HG02885 (cell line): ENCODE results near the gene DNAH17.

Source experiments
- ATAC-seq: cut with Tn5 transposase; IDR thresholded peaks from one replicate; pipeline ENCODE4 v1.9.1; 2021; ENCODE audit warnings: mild to moderate bottlenecking; ENCODE audit not compliant: unreplicated experiment, poor library complexity

Gene DNAH17, protein sequence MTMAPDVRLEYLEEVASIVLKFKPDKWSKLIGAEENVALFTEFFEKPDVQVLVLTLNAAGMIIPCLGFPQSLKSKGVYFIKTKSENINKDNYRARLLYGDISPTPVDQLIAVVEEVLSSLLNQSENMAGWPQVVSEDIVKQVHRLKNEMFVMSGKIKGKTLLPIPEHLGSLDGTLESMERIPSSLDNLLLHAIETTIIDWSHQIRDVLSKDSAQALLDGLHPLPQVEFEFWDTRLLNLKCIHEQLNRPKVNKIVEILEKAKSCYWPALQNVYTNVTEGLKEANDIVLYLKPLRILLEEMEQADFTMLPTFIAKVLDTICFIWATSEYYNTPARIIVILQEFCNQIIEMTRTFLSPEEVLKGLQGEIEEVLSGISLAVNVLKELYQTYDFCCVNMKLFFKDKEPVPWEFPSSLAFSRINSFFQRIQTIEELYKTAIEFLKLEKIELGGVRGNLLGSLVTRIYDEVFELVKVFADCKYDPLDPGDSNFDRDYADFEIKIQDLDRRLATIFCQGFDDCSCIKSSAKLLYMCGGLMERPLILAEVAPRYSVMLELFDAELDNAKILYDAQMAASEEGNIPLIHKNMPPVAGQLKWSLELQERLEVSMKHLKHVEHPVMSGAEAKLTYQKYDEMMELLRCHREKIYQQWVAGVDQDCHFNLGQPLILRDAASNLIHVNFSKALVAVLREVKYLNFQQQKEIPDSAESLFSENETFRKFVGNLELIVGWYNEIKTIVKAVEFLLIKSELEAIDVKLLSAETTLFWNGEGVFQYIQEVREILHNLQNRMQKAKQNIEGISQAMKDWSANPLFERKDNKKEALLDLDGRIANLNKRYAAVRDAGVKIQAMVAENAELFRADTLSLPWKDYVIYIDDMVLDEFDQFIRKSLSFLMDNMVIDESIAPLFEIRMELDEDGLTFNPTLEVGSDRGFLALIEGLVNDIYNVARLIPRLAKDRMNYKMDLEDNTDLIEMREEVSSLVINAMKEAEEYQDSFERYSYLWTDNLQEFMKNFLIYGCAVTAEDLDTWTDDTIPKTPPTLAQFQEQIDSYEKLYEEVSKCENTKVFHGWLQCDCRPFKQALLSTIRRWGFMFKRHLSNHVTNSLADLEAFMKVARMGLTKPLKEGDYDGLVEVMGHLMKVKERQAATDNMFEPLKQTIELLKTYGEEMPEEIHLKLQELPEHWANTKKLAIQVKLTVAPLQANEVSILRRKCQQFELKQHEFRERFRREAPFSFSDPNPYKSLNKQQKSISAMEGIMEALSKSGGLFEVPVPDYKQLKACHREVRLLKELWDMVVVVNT (N-terminal part only)

DNA sequence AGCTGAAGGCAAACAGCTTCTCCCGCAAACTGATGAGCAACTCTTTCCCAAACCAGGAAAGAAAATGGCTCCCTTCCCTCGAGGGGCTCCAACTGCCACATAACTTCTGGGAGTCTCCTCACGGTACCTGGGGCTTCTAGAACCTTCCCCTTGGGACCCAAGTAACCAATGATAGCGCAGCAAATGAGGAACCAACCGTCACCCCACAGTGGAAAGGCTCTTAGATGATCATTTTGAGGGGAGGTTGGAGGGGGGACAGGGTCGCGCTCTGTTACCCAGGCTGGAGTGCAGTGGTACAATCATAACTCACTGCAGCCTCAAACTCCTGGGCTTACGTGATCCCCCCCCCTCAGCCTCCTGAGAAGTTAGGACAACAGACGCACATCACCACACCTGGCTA, at the start of gene DNAH17:
Gene DNAH17, minus strand, starts transcription at position 101 of the 400 bp plus-strand sequence. CDS start 2,339 bp downstream, outside the sequence.
- no peak for ATAC-seq

DNA sequence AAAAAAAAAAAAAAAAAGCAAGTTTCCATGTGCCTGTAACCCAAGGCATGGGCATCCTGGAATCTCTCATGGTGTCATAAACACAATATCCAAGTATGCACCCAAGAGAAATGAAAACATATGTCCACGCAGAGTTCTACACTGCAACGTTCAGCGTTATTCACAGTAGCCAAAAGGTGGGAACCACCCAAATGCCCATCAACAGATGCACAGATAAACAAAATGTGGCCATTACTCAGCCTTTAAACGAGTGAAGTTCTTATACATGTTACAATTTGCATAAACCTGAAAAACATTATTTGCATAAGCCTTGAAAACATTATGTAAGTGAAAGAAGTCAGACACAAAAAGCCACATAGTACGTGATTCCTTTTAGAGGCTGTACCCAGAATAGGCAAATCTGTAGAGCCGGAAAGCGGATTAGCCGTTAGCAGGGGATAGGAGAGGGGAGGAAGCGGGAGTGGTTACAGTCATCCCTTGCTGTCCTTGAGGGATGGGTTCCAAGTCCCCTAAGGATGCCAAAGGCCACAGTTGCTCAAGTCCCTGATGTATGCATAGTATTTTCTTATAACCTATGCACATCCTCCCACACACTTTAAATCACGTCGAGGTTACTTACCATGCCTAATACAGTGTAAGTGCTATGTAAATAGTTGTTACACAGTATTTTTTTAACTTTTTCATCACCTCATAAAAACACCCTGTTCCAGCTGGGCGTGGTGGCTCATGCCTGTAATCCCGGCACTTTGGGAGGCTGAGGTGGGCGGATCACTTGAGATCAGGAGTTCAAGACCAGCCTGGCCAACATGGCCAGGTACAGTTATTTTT, 47.3 kb upstream of the DNAH17 start:
- no peak for ATAC-seq

DNA sequence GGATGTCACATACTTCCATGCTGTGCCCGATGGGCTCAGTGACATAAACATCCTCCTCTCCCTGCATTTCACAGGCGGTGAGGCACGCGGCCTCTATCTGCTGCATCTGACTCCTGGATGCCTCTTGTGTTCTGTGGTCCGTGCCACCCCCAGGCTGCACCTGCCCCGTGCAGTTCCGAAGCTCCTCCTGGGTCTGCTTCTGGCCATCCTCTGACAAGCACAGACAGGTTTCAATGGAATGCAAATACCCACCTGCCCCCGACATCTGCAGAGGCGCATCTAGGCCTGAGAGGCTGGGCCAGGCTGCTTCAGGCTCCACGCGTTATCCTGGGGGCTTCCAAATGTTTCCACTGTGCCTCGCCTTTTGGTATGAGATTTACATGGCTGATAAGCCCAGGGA, 46.3 kb upstream of the DNAH17 start:
- ATAC-seq: no peak

DNA sequence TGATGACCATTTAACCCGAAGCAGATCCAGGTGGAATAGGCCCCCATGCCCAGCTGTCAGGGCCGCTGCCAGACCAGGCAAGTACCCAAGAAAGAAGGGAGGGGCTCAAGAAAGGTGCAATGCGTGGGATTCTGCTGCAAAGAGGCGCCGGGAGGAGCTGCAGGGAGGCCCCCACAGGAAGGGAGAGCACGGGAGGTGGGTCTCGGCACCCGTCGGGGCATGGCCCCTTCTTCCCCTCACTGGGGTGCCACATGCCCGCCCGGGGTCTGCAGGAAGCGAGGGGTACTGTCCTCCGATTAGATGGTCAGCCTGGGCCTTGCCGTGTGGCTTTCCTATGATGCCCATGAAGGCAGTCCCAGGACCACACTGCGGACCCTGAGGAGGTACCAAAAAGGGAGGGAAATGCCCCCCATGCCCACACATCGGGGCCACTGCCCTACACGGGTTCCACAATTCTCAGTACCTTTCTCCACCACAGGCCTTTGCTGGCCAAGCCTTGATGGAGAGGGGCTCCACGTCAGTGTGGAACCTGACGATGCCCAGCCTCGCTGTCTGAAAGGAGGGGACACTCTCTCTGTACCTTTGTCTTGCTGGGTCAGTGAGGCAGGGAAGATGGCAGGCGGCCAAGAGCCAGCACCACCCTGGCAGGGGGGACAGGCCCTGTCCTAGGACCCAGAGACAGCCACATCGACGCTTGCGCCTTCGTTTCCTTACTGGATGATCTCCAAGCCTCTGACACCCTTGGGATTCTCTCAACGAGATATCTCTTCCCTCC, 45.5 kb upstream of the DNAH17 start:
- ATAC-seq: no peak

DNA sequence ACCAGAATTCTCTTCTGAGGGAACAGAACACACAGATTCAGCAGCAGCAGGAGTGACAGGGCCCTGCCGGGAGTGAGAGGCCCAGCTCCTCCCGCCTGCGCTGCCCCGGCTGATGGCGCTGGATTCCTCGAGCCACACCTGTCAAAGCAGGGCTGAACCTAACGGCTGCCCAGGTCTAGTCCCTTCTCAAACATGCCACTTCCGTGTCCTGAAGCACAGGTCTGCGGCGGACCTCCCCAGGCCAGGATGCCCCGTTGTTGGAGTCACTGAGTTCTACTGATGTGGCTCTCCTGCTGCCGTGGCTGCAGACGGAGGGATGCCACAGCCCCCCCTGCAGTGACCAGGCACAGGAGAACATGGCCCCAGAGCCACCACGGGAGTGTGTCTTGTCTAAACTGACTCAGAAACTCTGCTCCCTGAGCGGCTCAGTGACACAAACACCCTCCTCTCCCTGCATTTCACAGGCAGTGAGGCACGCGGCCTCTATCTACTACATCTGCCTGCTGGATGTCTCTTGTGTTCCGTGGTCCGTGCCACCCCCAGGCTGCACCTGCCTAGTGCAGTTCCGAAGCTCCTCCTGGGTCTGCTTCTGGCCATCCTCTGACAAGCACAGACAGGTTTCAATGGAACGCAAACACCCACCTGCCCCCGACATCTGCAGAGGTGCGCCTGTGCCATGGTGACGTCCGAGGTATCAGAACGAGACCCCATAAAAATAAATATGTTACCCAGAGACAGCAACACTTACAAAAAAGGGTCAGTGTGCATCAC, 44.7 kb upstream of the DNAH17 start:
- ATAC-seq: no peak

DNA sequence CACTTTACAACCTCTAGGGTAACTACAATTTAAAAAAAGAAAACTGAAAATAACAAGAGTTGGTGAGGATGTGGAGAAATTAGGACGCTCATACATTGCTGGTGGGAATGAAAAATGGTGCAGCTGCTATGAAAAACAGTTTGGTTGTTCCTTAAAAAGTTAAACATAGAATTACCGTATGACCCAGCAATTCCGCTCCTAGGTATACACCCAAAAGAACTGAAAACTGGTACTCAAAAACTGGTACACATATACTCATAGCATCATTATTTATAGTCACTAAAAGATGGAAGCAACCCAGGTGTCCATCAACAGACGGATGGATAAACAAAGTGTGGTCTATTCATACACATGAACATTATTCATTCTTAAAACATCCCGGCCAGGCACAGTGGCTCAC, 42.9 kb upstream of the DNAH17 start:
- no peak for ATAC-seq

DNA sequence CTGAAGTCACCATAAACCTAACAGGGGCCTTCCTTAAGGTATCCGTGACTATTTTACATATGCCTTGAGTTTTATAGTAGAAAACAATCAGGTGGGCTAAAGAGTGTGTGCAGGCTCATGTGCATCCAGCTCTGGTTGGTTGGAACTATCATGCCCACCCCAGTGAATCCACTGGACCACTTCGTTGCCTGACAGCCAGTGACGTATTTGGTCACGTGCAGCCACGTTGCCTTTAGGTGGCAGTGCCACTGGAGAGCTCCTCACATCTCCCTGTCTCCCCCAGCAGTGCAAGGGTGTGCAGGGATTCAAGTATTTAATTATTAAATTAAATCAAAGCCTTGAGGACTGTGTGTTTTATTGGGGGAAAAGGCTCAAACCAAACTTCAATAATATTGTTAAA, 42.1 kb upstream of the DNAH17 start:
- ATAC-seq: no peak

DNA sequence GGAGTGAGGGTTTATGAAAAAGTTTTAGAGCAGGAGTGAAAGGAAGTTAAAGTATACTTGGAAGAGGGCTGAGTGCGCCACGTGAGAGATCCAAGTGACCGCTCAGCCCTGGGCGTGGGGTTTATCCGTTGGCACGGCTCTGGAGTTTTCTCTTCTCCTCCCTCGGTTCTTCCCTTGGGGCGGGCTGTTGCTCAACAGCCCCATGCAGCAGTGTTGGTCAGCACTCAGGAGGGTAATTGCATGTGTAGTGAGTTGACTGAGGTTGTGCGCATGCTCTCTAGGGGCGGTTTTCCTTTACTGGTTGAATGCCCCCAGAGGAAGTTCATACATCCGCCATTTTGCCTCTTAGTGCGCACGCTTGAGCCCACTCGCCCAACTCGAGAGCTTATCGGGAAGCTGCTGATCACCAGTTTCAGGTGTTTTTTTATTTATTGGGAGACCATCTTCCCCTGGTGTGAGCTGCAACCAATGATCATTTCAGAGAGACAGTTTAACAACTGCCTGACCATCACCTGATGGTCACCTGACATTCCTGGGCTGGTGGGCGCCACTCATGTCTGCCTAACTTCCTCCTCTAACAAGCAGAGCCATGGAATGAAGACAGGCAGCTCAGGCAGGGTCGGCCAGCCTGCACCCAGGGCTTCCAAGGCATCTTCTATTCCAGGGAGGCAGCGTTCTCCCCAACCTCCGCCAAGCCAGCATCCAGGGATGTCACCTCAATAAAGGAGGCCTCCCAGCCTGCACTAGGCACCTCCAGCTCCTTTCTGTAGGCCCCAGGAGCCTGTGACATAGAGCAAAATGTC, 41.3 kb upstream of the DNAH17 start:
- ATAC-seq: no peak

DNA sequence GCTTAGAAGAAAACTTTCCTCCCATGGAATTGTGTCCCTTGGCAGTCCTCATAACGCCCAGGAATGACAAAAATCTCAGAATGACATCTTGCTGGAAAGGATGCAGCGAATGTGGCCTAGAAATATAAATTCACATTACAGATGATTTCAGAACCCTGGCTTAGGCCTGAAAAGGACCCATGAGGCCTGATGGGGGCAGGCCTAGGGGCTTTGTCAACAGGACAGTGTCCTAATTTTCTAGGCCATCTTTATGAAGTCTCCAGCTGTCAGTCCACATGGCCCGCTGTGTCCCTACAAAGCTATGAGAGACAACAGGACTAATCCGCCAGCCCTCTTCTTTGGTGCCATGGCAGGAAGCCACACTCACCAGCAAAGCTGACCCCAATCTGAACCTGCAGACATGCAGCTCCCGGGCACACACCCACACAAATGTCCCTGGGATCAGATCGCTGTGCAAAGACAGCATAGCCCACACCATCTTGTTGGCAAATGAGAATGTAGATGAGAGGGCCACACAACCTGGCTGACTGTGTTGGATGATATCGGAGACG, 40.4 kb upstream of the DNAH17 start:
- no peak for ATAC-seq

DNA sequence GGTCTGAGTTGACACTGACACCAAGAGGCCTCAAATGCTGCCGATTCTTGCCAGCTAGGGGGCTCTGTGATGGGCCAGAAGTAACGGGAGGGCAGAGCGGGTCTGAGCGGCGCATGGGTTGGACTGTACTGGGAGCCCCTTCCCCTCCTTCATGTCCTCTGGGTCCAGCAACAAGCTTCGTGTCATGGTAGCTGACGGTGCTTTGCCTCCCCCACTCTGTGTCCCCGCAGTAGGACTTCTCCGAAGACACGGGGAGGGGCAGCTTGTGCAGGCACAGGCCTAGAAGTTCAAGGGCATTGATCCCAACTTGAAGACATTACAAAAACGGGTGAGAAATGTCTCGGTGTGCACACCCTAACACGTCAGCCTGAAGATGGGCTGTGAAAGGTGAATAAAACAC, 39.8 kb upstream of the DNAH17 start:
- ATAC-seq: no peak

DNA sequence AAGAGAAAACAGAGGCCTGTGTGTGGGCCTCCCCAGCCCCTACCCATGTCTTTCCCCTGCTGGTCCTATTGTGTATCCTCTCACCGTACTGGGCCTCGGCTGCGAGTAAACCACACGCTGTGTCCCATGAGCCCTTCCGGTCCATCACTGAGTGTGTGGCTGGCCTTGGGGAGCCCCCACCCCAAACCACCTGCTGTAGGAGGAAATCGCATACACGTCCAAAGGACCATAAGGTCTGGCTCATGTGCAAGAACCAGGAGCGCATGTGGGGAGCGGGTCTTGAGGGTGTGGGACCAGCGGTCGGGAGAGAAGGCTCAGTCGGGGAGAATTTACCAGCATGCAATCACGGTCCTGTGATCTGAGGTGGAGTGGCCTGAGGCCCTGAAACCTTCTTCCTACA, 38.4 kb upstream of the DNAH17 start:
- no peak for ATAC-seq

DNA sequence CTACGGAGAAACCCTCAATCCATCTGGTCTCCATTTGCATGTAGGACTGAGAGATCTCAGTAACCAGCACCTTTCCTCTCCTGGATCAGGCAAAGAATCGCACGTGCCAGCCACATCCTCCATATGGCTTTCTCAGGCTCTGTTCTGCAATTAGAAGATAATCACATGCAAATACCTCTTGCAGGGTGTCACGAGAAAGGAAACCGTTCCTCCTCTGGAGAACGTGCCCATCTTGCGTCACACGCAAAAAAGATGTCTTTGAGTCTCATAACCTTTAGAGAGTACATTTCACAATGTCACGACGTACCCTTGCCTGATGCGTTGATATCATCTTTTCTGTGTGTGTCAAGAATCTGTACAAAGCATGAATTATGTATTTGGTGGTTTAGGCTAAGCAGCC, 36.2 kb upstream of the DNAH17 start:
- ATAC-seq: no peak

DNA sequence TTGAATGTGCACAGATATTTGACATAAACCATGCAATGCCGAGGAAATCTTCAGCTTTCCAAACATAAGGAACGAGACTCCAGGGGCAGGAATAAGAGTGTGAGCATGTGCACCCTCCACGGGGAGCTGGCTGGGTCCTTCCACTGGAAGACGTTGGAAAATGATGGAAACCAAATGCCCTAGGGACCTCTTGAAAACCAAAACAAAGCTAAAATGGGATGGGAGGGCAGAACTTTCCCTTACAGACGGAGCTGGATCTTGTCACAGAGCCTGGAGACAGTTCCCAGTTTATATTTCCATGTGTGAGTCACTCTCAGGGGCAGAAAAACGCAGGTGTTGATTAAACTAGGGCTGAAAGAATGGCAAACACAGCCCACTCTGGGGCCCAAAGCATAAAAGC, 34.4 kb upstream of the DNAH17 start:
- ATAC-seq: no peak

DNA sequence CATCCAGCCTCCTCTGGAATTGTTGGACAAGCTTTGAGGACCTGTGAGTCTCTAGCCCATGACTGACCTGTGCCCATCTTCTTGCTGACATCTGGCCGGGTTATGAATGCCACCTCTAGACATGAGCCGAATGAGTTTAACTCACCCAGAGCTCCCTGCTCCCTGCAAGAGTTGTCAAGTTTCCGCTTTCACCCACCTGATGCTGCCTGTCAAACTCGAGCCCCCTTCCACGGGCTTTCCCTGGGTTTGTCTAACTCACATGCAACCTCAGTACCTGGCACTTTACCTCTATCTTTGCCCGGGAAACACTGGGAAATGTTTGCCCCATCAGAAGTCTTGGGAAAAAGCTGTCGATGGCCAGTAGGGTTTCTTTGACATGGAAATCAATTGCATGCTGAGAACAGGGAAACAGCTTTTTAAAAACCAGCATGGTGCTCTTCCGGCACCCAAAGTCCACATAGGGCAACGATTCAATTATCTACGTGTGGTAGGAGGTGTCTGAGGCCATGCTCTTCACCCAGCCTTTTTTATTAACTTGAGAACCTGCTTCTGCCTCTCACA, 33.8 kb upstream of the DNAH17 start:
- ATAC-seq: no peak

DNA sequence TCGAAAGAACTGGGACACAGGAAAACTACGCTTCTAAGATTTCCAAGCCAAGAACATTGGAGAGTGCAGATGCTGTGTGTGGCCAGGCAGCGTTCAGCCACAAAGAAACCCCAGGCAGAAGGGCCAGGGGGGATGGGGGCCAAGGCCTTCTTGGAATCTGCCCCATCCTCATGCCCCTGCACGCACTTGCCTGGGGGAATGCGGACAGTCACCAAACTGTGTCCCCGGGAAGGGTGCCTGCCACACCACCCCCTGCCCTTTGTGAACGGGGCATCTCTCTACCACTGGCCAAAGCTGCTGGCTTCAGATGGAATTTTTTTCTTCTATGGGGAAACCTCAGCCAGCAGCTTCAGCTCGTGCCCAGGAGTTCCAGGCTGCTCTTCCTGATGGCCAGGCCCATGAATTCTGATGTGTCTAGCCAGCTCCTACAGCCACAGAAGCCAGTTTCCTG, 32.0 kb upstream of the DNAH17 start:
- no peak for ATAC-seq

DNA sequence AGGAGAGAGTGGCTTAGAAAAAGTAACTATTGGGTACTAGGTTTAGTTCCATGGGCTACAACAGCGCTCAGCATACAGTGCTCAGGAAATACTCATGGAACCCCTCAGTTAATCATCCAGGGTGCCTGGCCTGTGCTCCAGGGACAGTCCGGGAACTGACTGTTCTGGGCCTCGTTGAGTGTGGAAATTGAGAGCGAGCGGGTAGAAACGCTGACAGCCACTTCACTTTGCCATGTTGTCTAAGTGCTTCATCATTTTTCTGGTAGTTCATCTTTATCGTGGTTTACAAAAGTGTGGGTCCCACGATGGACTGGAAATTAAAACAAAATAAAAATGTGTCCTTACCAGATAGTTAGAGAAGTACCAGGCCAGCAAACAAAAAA, 31.6 kb upstream of the DNAH17 start:
- ATAC-seq: no peak
